AG04450 (cell line): ENCODE data around the gene FREY1. TPM values are rescaled to one million over a fixed set of nuclear protein-coding genes. Genes with fewer than 3 reads are reported as not detected.
"Not testable (repeated sequence)": the region's sequence is repeated elsewhere in the genome, so short reads cannot be mapped to it uniquely, and the experiment has no call there.

ENCODE experiments used
- CTCF ChIA-PET: fragments of 300-600, 350-600 bp; formaldehyde crosslinking; extraction: SDS; loops from one replicate; lab custom pipeline; 2022; ENCODE audit warnings: antibody characterized with exemption, inconsistent platforms; lab: Charles Lee
- POLR2A ChIA-PET: fragments of 350-600 bp; formaldehyde crosslinking; extraction: SDS; loops from one replicate; lab custom pipeline; 2021; ENCODE audit warnings: antibody characterized with exemption, inconsistent platforms; lab: Yijun Ruan, JAX
- DNase-seq: peaks from one replicate; pipeline ENCODE4 v3.0.0-alpha.2; 2011; ENCODE audit warnings: low read depth, low spot score
- H3K27ac ChIP-seq: one replicate; pipeline ENCODE4 v1.5.1; 2012; ENCODE audit warnings: low read depth, low read length, control low read depth
- H3K27me3 ChIP-seq: one replicate; pipeline ENCODE4 v1.6.0; 2012; ENCODE audit warnings: low read length; ENCODE audit not compliant: control insufficient read depth, insufficient read depth
- H3K4me3 ChIP-seq: 2 replicates; pipeline ENCODE4 v1.5.1; 2011; ENCODE audit warnings: mild to moderate bottlenecking, low read depth, low read length, control low read depth
- H3K9me3 ChIP-seq: 2 replicates; pipeline ENCODE4 v1.5.1; 2012; ENCODE audit warnings: low read length; ENCODE audit not compliant: control insufficient read depth, insufficient read depth
- polyA plus RNA-seq: library from polyadenylated mRNA; depleted of rRNA; stranded (reverse); fragments of >200 nt; gene quantifications from 2 replicates; pipeline ENCODE4 v1.2.3, GENCODE V29; 2011
- TF ChIP-seq, protein P1 (sequence below): IDR thresholded peaks from 2 replicates; pipeline ENCODE4 v1.5.1; 2011; ENCODE audit warnings: low read depth, low read length, control low read depth, inconsistent platforms

FREY1 gene
- polyA plus RNA-seq, 1 experiment: not detected

DNA sequence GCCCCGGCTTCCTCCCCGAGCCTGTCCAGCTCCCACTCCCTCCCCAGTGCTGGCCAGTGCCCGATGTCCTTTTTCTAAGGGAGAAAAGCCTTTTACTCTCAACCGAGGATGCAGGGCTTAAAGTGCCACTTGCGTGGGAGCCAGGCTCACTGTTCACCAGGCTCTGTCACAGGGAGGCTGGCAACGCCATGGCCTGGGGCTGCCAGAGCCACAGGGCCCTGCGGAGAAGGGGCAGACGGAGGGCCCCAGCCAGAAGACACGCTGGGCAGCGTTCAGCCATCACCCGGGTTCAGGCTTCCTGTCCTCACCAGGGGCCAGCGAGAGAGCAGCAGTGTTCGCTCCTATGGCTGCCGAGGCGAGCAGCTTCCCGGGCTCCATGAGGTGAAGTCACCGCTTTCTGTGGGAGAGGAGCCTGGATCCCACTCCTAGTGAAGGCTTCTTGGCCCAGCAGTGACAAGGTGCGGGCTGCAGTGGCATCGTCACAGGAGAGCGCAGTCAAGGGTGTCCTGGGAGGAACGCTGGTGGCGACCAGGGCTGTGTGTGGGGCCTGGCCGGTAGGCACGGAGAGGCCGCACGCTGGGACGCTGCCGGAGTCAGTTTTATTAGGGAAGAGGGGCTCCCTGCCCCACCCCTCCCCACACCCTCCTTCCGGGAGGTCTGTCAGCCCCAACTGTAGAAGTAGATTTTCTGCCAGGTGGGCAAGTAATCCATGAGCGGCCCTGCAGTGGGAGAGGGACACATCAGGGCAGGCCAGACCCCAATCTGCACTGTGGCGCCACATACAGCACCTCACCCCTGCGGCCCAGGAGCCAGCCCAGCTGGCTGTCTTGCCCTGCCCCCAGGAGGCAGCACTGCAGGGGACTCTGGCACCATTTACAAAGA lies 2.8 kb upstream of the FREY1 start:
- TF ChIP-seq, protein P1, sequence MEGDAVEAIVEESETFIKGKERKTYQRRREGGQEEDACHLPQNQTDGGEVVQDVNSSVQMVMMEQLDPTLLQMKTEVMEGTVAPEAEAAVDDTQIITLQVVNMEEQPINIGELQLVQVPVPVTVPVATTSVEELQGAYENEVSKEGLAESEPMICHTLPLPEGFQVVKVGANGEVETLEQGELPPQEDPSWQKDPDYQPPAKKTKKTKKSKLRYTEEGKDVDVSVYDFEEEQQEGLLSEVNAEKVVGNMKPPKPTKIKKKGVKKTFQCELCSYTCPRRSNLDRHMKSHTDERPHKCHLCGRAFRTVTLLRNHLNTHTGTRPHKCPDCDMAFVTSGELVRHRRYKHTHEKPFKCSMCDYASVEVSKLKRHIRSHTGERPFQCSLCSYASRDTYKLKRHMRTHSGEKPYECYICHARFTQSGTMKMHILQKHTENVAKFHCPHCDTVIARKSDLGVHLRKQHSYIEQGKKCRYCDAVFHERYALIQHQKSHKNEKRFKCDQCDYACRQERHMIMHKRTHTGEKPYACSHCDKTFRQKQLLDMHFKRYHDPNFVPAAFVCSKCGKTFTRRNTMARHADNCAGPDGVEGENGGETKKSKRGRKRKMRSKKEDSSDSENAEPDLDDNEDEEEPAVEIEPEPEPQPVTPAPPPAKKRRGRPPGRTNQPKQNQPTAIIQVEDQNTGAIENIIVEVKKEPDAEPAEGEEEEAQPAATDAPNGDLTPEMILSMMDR: no peak
- DNase-seq: no peak
- POLR2A ChIA-PET: no interaction called here
- Histone ChIP-seq H3K27me3 (no peaks in the 10 kb centered on the region), H3K27ac (no peak overlapping the region), H3K9me3 (no peaks in the 10 kb centered on the region), H3K4me3 (no peak overlapping the region)
- CTCF ChIA-PET: no interaction called here

DNA sequence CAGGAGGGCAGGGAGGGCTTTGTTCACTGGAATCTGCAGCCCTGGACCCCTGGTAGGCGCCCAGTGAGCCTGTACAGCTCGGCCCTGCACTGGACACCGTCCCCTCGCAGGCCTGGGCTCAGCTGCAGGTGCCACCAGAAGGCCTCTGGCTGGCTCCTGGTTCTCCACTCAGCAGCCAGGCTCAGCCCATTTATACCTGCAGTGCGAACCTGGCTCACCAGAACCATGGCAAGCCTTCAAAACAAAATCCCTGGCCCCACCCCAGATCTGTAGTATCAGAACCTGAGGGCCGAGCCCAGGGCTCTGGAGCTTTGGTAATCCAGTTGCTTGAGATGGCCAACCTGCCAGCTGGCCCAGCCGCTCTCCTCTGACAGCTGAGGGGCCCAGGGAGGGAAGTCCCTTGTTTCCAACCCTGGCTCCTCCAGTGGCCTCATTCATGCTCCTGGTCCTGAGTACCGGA lies 870 bp upstream of the FREY1 start:
- TF ChIP-seq, protein P1: no peak
- Histone ChIP-seq H3K27me3 (no peaks in the 10 kb centered on the region), H3K4me3 (no peak overlapping the region), H3K27ac (no peak overlapping the region), H3K9me3 (no peaks in the 10 kb centered on the region)
- ChIA-PET CTCF (no interaction called here), POLR2A (interaction anchor here (1.2 kb wide), 1 partner anchor 10 kb away, joined by 3 read pairs; the partner anchor contains the start of gene PEX16)
- DNase-seq: no peak

DNA sequence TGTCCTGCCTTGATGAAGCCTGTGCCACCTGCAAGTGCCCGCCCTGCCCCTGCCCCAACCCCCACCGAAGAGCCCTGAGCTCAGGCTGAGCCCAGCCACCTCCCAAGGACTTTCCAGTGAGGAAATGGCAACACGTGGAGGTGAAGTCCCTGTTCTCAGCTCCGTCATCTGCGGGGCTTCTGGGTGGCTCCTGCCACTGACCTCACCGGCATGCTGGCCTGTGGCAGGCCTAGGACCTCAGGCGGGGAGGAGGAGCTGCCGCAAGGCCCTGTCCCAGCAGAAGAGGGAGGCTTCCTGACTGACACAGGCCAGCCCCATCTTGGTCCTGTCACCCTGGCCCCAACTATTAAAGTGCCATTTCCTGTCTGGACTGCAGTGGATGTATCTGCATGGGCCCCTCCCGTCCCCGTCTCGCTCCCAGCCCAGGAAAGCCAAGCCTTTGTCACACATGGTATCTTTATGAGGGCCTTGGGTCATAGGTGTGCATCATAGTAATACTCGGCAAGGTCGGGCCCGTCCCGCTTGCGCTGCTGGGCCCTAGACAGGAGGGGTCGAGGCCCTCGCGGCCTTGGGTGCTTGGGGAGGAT lies 882 bp downstream of the FREY1 start:
- TF ChIP-seq, protein P1: no peak
- ChIA-PET CTCF (no interaction called here), POLR2A (interaction anchor here (0.7 to 0.9 kb wide), 2 partner anchors 29 to 59 kb away, joined by 3 to 6 read pairs; partner anchors contain the start of gene CRY2)

DNA sequence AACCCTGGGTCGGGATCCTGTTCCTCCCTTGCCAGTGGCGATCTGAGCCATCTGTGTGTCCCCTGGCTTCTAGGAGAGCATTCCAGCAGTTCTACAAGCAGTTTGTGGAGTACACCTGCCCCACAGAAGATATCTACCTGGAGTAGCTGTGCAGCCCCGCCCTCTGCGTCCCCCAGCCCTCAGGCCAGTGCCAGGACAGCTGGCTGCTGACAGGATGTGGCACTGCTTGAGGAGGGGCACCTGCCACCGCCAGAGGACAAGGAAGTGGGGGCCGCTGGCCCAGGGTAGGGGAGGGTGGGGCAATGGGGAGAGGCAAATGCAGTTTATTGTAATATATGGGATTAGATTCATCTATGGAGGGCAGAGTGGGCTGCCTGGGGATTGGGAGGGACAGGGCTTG lies 1.5 kb downstream of the FREY1 start:
- H3K27ac ChIP-seq, H3K4me3 ChIP-seq, H3K9me3 ChIP-seq, H3K27me3 ChIP-seq, CTCF ChIA-PET, DNase-seq: not testable (repeated sequence)
- POLR2A ChIA-PET: interaction anchor here (0.9 kb wide), 1 partner anchor 59 kb away, joined by 3 read pairs; the partner anchor contains the start of gene CRY2

More for the DNA sequence above, 882 bp downstream of the FREY1 start:
- H3K27ac ChIP-seq: no peak overlapping the region
- no peak overlapping the region for H3K4me3 ChIP-seq
- no peaks in the 10 kb centered on the region; the same call in 1 of the 2 replicates for H3K9me3 ChIP-seq
- no peaks in the 10 kb centered on the region for H3K27me3 ChIP-seq
- DNase-seq: no peak

DNA sequence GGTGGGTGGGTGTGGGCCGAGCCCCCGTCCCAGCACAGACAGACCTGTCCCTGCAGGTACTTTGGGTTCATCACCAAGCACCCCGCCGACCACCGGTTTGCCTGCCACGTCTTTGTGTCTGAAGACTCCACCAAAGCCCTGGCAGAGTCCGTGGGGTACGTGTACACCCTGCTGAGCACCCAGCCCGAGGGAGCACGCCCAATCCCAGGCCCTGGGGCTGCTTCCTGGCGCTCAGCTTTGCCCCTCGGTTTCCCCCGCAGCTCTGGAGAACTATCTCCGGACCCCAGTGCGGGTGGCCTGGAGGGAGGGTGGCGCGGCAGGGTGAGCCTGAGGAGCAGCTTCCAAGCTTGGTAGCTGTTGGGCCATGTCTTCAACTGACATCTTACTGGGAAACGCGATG lies 2.0 kb downstream of the FREY1 start:
- Histone ChIP-seq H3K4me3 (no peak overlapping the region), H3K27me3 (no peaks in the 10 kb centered on the region), H3K9me3 (no peaks in the 10 kb centered on the region; the same call in 1 of the 2 replicates), H3K27ac (no peak overlapping the region)
- ChIA-PET POLR2A (interaction anchor here (0.9 kb wide), 1 partner anchor 58 kb away, joined by 3 read pairs; the partner anchor contains the start of gene CRY2), CTCF (no interaction called here)
- no peak for DNase-seq
- TF ChIP-seq, protein P1: no peak
